Endometrial microvascular endothelial cells (primary cell): ENCODE data around the gene PNPT1. TPM values are rescaled to one million over a fixed set of nuclear protein-coding genes. Genes with fewer than 3 reads are reported as not detected.
"Not testable (repeated sequence)": the region's sequence is repeated elsewhere in the genome, so short reads cannot be mapped to it uniquely, and the experiment has no call there.

Source experiments
- in situ Hi-C: cut with HindIII; loops from 2 replicates; pipeline ENCODE4 v1.10.0; 2017; ENCODE audit warnings: low sequenced_read_pairs, low pct_unique_long_range_greater_than_20kb; ENCODE audit errors: inconsistent ontology term
- total RNA-seq: library from RNA; depleted of rRNA; stranded (reverse); fragments of >200 nt; gene quantifications from one replicate; pipeline ENCODE4 v1.2.3, GENCODE V29; 2015; ENCODE audit errors: inconsistent ontology term

Gene PNPT1
- total RNA-seq, 1 donor from 2014 or later: 33.4 TPM

DNA sequence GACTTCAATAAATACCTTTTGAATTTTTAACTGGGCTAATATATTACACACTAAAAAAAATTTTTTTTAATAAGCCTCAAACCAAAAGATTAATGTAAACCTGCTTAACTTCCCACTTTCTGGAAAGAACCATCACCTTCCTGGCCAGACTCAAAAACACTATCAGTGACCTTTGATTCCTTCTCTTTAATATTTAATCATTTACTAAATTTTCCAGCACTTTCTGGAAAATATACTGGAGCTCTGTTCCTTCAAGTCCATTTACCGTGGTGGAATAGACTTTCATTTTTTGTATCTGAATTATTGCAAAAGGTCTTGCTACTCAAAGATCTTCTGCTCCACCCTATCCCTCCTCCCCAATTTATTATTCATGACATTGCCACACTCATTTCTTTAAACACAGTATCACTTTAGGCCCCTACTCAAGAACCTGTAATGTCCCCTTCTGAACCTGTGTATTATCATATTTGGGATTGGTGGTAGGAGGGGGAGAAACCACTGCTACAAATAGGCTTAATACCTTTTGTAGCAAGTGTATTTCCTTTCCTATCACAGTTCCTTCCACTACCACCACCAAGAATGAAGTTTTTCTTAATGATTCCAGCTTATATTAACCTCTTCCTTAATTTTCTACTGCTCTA lies 83.6 kb downstream of the PNPT1 start:
- in situ Hi-C loops: no loop called here

- in situ Hi-C loops: no loop called here
Observed at GRCh38 chr2:55609193-55609794, 84.3 kb downstream of the PNPT1 start.

GRCh38 chr2:55607717-55608116 lies 85.9 kb downstream of the PNPT1 start:
- in situ Hi-C loops: no loop called here

DNA sequence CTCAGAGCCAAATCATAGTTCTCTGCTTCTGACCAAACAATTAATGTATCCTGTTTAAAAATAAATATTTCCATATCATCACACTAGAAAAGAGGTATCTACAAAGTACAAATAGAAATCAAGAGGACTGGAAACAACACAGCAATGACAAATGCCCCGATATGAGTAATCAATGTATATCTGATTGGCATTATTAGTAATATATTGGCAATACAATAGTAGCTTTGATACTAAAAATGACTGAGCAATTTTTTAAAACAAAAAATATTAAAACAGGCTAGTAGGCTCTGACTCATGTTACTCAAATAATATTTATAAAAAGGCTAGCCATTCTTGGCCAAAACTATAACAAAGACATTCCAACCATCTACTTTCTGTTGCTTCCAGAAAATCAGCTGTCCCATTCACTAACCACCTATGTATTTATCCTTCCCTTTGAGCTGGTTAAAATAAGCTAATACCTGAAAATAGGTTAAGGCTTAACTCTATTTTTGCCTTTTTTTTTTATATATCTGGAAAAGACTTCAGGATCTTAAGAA lies 89.5 kb downstream of the PNPT1 start:
- in situ Hi-C loops: no loop called here

GRCh38 chr2:55601849-55602248 lies 91.8 kb downstream of the PNPT1 start:
- in situ Hi-C loops: no loop called here

DNA sequence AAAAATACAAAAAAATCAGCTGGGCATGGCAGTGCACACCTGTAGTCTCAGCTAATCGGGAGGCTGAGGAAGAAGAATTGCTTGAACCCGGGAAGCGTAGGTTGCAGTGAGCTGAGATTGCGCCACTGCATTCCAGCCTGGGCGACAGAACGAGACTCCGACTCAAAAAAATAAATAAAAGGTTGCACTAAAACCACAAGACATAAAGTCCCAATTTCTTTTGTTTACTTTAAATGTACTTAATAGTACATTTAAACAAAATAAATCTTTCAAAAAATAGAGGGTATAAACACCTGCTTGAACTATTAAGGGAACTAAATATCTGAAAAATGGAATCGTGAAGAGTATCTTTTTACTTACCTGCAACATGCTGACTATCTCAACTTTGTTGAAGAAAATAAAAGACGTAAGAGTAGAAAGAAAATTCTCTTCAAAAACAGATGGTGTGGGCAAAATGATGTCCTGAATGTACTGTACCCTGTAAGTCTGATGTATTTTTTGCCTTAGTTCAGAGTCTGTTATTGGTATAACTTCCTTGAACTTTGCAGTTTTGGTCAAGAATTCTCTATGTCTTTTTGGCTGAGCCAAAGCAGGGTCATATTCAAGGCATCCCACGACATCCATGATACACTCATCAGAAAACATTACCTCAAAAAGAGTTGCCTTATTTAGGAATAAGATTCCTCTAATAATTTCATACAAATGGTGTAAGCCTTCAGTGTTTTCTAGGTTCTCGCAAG lies 95.4 kb downstream of the PNPT1 start:
- in situ Hi-C loops: no loop called here

GRCh38 chr2:55596795-55597194 lies 96.8 kb downstream of the PNPT1 start:
- in situ Hi-C loops: not testable (repeated sequence)

DNA sequence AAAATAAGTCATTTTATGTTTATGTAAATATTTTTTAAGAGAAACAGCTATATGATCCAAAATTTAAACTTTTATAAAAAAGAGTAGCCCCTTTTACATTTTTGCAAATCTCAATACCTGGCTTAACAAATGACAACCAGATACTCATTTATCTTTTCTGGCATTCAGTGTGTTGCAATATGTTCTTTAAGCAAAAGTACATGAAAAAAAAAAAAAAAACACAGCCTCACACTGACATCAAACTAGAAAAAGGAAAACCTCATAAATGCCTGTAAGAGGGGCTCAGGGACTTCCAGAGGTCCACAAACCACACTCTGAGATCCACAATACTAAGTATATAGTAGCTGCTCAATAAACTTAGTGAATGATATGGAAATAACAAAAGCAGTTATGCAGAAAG lies 98.1 kb downstream of the PNPT1 start:
- in situ Hi-C loops: no loop called here

DNA sequence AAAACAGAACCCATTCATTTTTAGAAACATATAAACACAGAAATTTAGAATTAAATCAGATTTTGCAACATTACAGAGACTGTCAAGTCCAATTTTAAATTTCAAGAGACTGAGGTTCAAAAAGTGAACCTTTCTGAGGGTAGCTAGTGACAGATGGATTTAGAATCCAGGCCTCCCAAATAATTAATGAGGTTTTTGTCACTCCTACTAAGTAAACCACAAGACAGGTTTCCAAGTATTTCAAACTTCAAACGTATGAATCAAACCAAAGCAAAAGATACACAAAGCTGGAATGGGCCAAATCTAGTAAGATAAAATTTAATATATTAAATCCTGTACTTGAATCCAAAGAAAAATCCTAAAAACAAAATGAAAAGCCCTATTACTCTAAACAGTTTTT lies 101.5 kb downstream of the PNPT1 start:
- in situ Hi-C loops: no loop called here

DNA sequence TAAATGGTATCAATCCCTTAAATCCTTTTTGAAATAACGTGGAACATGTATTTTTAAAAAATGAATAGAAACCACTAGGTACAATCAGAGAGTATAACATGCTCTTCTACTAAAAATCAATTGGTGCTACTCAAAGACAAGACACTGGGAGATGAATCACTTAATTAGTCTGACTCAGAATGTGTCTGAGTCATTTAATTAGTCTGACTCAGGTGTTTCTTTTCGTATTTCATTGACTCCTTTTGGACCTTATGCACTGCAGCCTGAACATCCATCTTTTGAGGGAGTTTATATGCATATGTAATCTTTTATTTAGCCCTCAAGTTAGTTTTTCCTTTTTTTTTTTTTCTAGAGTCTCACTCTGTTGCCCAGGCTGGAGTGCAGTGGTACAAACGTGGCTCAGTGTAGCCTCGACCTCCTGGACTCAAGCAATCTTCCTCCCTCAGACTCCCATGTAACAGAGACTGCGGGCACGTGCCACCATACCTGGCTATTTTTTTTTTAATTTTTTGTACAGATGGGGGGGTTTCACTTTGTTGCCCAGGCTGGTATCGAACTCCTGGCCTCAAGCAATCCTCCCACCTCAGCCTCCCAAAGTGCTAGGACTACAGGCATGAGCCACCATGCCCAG lies 102.7 kb downstream of the PNPT1 start:
- in situ Hi-C loops: no loop called here

GRCh38 chr2:55585451-55586080 lies 108.1 kb downstream of the PNPT1 start:
- in situ Hi-C loops: no loop called here

Other genes starting within 250 kb of the PNPT1 start
- gene CFAP36, start 174.1 kb downstream of the PNPT1 start, total RNA-seq: 16.4 TPM
- gene PPP4R3B, start 76.2 kb downstream of the PNPT1 start, total RNA-seq: 51.2 TPM
- gene EFEMP1, start 229.9 kb upstream of the PNPT1 start, total RNA-seq: 3,758 TPM